ENCODE measurements around the gene GCNT1.

GRCh38 chr9:76537150-76537646, 78.2 kb downstream of the GCNT1 start:
- TF ChIP-seq, protein P1, sequence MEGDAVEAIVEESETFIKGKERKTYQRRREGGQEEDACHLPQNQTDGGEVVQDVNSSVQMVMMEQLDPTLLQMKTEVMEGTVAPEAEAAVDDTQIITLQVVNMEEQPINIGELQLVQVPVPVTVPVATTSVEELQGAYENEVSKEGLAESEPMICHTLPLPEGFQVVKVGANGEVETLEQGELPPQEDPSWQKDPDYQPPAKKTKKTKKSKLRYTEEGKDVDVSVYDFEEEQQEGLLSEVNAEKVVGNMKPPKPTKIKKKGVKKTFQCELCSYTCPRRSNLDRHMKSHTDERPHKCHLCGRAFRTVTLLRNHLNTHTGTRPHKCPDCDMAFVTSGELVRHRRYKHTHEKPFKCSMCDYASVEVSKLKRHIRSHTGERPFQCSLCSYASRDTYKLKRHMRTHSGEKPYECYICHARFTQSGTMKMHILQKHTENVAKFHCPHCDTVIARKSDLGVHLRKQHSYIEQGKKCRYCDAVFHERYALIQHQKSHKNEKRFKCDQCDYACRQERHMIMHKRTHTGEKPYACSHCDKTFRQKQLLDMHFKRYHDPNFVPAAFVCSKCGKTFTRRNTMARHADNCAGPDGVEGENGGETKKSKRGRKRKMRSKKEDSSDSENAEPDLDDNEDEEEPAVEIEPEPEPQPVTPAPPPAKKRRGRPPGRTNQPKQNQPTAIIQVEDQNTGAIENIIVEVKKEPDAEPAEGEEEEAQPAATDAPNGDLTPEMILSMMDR (IDR thresholded peaks at IDR 0.05), result no peak
- no peak for TF ChIP-seq POLR2A (IDR thresholded peaks at IDR 0.05)

Measured in ovary (tissue), 3 donors.